RWPE2 (cell line): Measurements from ENCODE around the gene FAM32A.

Experiments
- ATAC-seq: fragments of 200-7000 bp; cut with Tn5 transposase; 3 replicates; pipeline ENCODE4 v1.9.1; 2021; ENCODE audit warnings: low read depth
- DNase-seq: peaks from one replicate; pipeline ENCODE4 v3.0.0-alpha.2; 2020; ENCODE audit warnings: low spot score
- H3K27ac ChIP-seq: fragments of 450-650 bp; 2 replicates; pipeline ENCODE4 v1.5.1; 2017; ENCODE audit warnings: mild to moderate bottlenecking; ENCODE audit not compliant: poor library complexity, severe bottlenecking
- H3K27me3 ChIP-seq: fragments of 250-450 bp; sonication (Bioruptor Pico); 2 replicates; pipeline ENCODE4 v1.5.1; 2021; ENCODE audit warnings: mild to moderate bottlenecking, moderate library complexity; ENCODE audit not compliant: insufficient read depth, poor library complexity, severe bottlenecking
- H3K36me3 ChIP-seq: fragments of 250-450 bp; sonication (Bioruptor Pico); 2 replicates; pipeline ENCODE4 v1.5.1; 2020; ENCODE audit warnings: low read depth, mild to moderate bottlenecking, moderate library complexity
- H3K4me1 ChIP-seq: fragments of 250-450 bp; sonication (Bioruptor Pico); 2 replicates; pipeline ENCODE4 v1.5.1; 2021; ENCODE audit warnings: mild to moderate bottlenecking, moderate library complexity; ENCODE audit not compliant: insufficient read depth, poor library complexity, severe bottlenecking
- H3K4me3 ChIP-seq: fragments of 250-450 bp; sonication (Bioruptor Pico); 2 replicates; pipeline ENCODE4 v1.5.1; 2021; ENCODE audit warnings: mild to moderate bottlenecking, moderate library complexity; ENCODE audit not compliant: severe bottlenecking
- H3K9me3 ChIP-seq: fragments of 250-450 bp; sonication (Bioruptor Pico); 2 replicates; pipeline ENCODE4 v1.5.1; 2021; ENCODE audit warnings: mild to moderate bottlenecking, moderate library complexity; ENCODE audit not compliant: severe bottlenecking
- CTCF ChIP-seq: fragments of 450-650 bp; IDR thresholded peaks from one replicate; pipeline ENCODE4 v1.5.1; 2017; ENCODE audit warnings: mild to moderate bottlenecking, moderate library complexity; ENCODE audit not compliant: poor library complexity, severe bottlenecking

Gene FAM32A

GRCh38 chr19:16141043-16141442 lies 44.2 kb upstream of the FAM32A start:
- DNase-seq, result no peak
- Histone ChIP-seq H3K4me1 (peaks cover 9% of the 10 kb centered on the region), H3K36me3 (no peaks in the 10 kb centered on the region), H3K9me3 (no peaks in the 10 kb centered on the region), H3K27ac (no peak overlapping the region), H3K4me3 (no peak overlapping the region), H3K27me3 (no peaks in the 10 kb centered on the region)
- no peak for TF ChIP-seq CTCF
- ATAC-seq, result no peak

- Histone ChIP-seq H3K27me3 (no peaks in the 10 kb centered on the region), H3K36me3 (no peaks in the 10 kb centered on the region), H3K27ac (no peak overlapping the region), H3K4me1 (peaks cover 9% of the 10 kb centered on the region), H3K9me3 (no peaks in the 10 kb centered on the region), H3K4me3 (no peak overlapping the region)
- no peak for TF ChIP-seq CTCF
- ATAC-seq (no peak), DNase-seq (no peak)
These were observed 43.1 kb upstream of the FAM32A start for GRCh38 chr19:16142032-16142580.

GRCh38 chr19:16143399-16144215 lies 41.6 kb upstream of the FAM32A start, which contains the start of gene HSH2D:
TSS of gene HSH2D (plus strand) at chr19:16143685. CDS start at chr19:16148751, 5,066 bp downstream.
- no peaks in the 10 kb centered on the region for H3K9me3 ChIP-seq
- no peak for TF ChIP-seq CTCF
- no peak for DNase-seq
- no peaks in the 10 kb centered on the region for H3K36me3 ChIP-seq
- ATAC-seq, result peak; percentile 92
- H3K27ac ChIP-seq, result peak within 1 kb of the TSS; percentile 22
- peaks cover 9% of the 10 kb centered on the region for H3K4me1 ChIP-seq
- peak within 1 kb of the TSS; percentile 22 for H3K4me3 ChIP-seq
- no peaks in the 10 kb centered on the region for H3K27me3 ChIP-seq

- no peak for TF ChIP-seq CTCF
- no peak for ATAC-seq
These were observed 41.0 kb upstream of the FAM32A start for GRCh38 chr19:16144216-16144581.

GRCh38 chr19:16146112-16146511 lies 39.1 kb upstream of the FAM32A start:
- no peak for DNase-seq
- TF ChIP-seq CTCF, result no peak
- Histone ChIP-seq H3K9me3 (no peaks in the 10 kb centered on the region), H3K27ac (no peak overlapping the region), H3K36me3 (no peaks in the 10 kb centered on the region), H3K27me3 (no peaks in the 10 kb centered on the region), H3K4me3 (no peak overlapping the region), H3K4me1 (peaks cover 9% of the 10 kb centered on the region)
- ATAC-seq, result no peak

More at GRCh38 chr19:16144216-16144581, 41.0 kb upstream of the FAM32A start:
- no peaks in the 10 kb centered on the region for H3K9me3 ChIP-seq
- no peaks in the 10 kb centered on the region for H3K36me3 ChIP-seq
- no peaks in the 10 kb centered on the region for H3K27me3 ChIP-seq
- DNase-seq, result no peak
- H3K27ac ChIP-seq, result peak overlapping the region; percentile 22
- no peak overlapping the region for H3K4me3 ChIP-seq
- peaks cover 9% of the 10 kb centered on the region for H3K4me1 ChIP-seq
